PC-3 (cell line): ENCODE results near the gene SH3RF3. TPM values are rescaled to one million over a fixed set of nuclear protein-coding genes. Genes with fewer than 3 reads are reported as not detected.

ENCODE experiments used
- ATAC-seq: fragments of 200-7000 bp; cut with Tn5 transposase; 2 replicates; pipeline ENCODE4 v1.9.1; 2020; ENCODE audit warnings: mild to moderate bottlenecking, moderate library complexity
- BruUV-seq: library from RNA; stranded (reverse); fragments of 400-500 nt; replicated peaks from 2 replicates; lab custom pipeline; 2021; lab: Mats Ljungman, UMichigan
- CTCF ChIA-PET: fragments of 300-600 bp; sonication (Branson Sonifier 250); formaldehyde crosslinking; loops from one replicate; lab custom pipeline; 2022; ENCODE audit warnings: antibody characterized with exemption; lab: Charles Lee
- POLR2A ChIA-PET: fragments of 300-600 bp; sonication (Branson Sonifier 250); formaldehyde crosslinking; loops from one replicate; lab custom pipeline; 2022; ENCODE audit warnings: antibody characterized with exemption; ENCODE audit not compliant: unreplicated experiment; lab: Charles Lee
- DNase-seq: peaks from one replicate; pipeline ENCODE4 v3.0.0-alpha.2; 2015
- H2AFZ ChIP-seq: fragments of 300-600 bp; sonication (generic); 2 replicates; pipeline ENCODE4 v1.6.0; 2016; ENCODE audit warnings: antibody characterized with exemption, low read length
- H3F3A ChIP-seq: fragments of 300-600 bp; sonication (generic); one replicate; pipeline ENCODE4 v1.6.0; 2017; ENCODE audit warnings: antibody characterized with exemption, low read length, control low read depth, mild to moderate bottlenecking; ENCODE audit not compliant: unreplicated experiment
- H3K27ac ChIP-seq: fragments of 300-600 bp; sonication (generic); 2 replicates; pipeline ENCODE4 v1.5.1; 2016; ENCODE audit warnings: mild to moderate bottlenecking, low read length
- H3K27me3 ChIP-seq: fragments of 300-600 bp; sonication (generic); 2 replicates; pipeline ENCODE4 v1.6.1; 2016; ENCODE audit warnings: low read length, mixed read lengths
- H3K36me3 ChIP-seq: fragments of 300-600 bp; sonication (generic); 2 replicates; pipeline ENCODE4 v1.6.1; 2016; ENCODE audit warnings: low read depth, mixed run types, low read length, mixed read lengths
- H3K4me1 ChIP-seq: fragments of 300-600 bp; sonication (generic); 2 replicates; pipeline ENCODE4 v1.5.1; 2016; ENCODE audit warnings: low read length; ENCODE audit not compliant: insufficient read depth
- H3K4me2 ChIP-seq: fragments of 300-600 bp; sonication (generic); 2 replicates; pipeline ENCODE4 v1.6.0; 2016; ENCODE audit warnings: low read length
- H3K4me3 ChIP-seq: fragments of 300-600 bp; sonication (generic); 2 replicates; pipeline ENCODE4 v1.5.1; 2016; ENCODE audit warnings: mild to moderate bottlenecking, low read length, mixed read lengths
- H3K79me2 ChIP-seq: fragments of 300-600 bp; sonication (generic); 2 replicates; pipeline ENCODE4 v1.6.1; 2017; ENCODE audit warnings: low read length, mixed read lengths
- H3K9ac ChIP-seq: fragments of 300-600 bp; sonication (generic); 2 replicates; pipeline ENCODE4 v1.6.0; 2016; ENCODE audit warnings: mild to moderate bottlenecking, low read length
- H3K9me2 ChIP-seq: fragments of 300-600 bp; sonication (generic); replicated peaks from 2 replicates; pipeline ENCODE4 v1.6.1; 2016; ENCODE audit warnings: mixed run types, low read length, mixed read lengths
- H3K9me3 ChIP-seq: fragments of 300-600 bp; sonication (generic); 2 replicates; pipeline ENCODE4 v1.6.1; 2016; ENCODE audit warnings: low read length, mixed read lengths
- H4K20me1 ChIP-seq: fragments of 300-600 bp; sonication (generic); 2 replicates; pipeline ENCODE4 v1.6.1; 2016; ENCODE audit warnings: low read length, mixed read lengths
- CTCF ChIP-seq: fragments of 300-600 bp; sonication (generic); conservative IDR thresholded peaks from 2 replicates; pipeline ENCODE4 v1.5.1; 2017; ENCODE audit warnings: antibody characterized with exemption, low read depth, mild to moderate bottlenecking, low read length
- EZH2 ChIP-seq: fragments of 300-600 bp; sonication (generic); IDR thresholded peaks from one replicate; pipeline ENCODE4 v1.6.1; 2017; ENCODE audit warnings: antibody characterized with exemption, mild to moderate bottlenecking, low read length; ENCODE audit not compliant: unreplicated experiment
- EZH2phosphoT487 ChIP-seq: fragments of 300-600 bp; sonication (generic); IDR thresholded peaks from 2 replicates; pipeline ENCODE4 v1.6.1; 2018; ENCODE audit warnings: mild to moderate bottlenecking, antibody characterized with exemption, low read length, borderline replicate concordance
- intact Hi-C: fragments of 100-400 bp; cut with micrococcal nuclease; formaldehyde crosslinking; loops from 2 replicates; pipeline ENCODE4 v1.9.0; 2023
- total RNA-seq: library from RNA; depleted of rRNA; stranded (reverse); fragments of >200 nt; gene quantifications from 2 replicates; pipeline ENCODE4 v1.2.3, GENCODE V29; 2014

The SH3RF3 gene
- total RNA-seq, 1 experiment from 2014 or later = 11.7 TPM

GRCh38 chr2:109205447-109205846, 76.4 kb downstream of the SH3RF3 start:
- H2AFZ ChIP-seq = no peak overlapping the region
- no peaks in the 10 kb centered on the region for H3K9me2 ChIP-seq
- H3K4me3 ChIP-seq = no peak overlapping the region
- H3K27ac ChIP-seq = no peak overlapping the region
- H3K9ac ChIP-seq = no peak overlapping the region
- ChIA-PET CTCF (no interaction called here), POLR2A (no interaction called here)
- H3K79me2 ChIP-seq = peaks cover 47% of the 10 kb centered on the region
- peaks cover 30% of the 10 kb centered on the region for H3K4me1 ChIP-seq
- H3F3A ChIP-seq = peaks cover 5% of the 10 kb centered on the region
- no peaks in the 10 kb centered on the region for H4K20me1 ChIP-seq
- intact Hi-C loops = no loop called here
- no peaks in the 10 kb centered on the region for H3K9me3 ChIP-seq
- ATAC-seq = no peak
- BruUV-seq = no TSS peak
- H3K4me2 ChIP-seq = no peak overlapping the region
- TF ChIP-seq CTCF = no peak
- no peak for TF ChIP-seq EZH2phosphoT487
- no peak for TF ChIP-seq EZH2
- DNase-seq = no peak
- H3K36me3 ChIP-seq = no peaks in the 10 kb centered on the region
- H3K27me3 ChIP-seq = no peaks in the 10 kb centered on the region

GRCh38 chr2:109206569-109207146, 77.7 kb downstream of the SH3RF3 start:
- H3K4me2 ChIP-seq = no peak overlapping the region
- ChIA-PET POLR2A (interaction anchor here (0.5 kb wide), 1 partner anchor 22 kb away, joined by 6 read pairs; no protein-coding TSS in a partner anchor), CTCF (no interaction called here)
- H4K20me1 ChIP-seq = no peaks in the 10 kb centered on the region
- BruUV-seq = no TSS peak
- DNase-seq (no peak), ATAC-seq (no peak)
- no peak overlapping the region for H2AFZ ChIP-seq
- H3K9me3 ChIP-seq = no peaks in the 10 kb centered on the region
- no peak overlapping the region for H3K27ac ChIP-seq
- no peaks in the 10 kb centered on the region for H3K9me2 ChIP-seq
- H3F3A ChIP-seq = peaks cover 5% of the 10 kb centered on the region
- TF ChIP-seq EZH2phosphoT487 = no peak
- TF ChIP-seq CTCF = no peak
- TF ChIP-seq EZH2 = no peak
- H3K4me3 ChIP-seq = no peak overlapping the region
- H3K79me2 ChIP-seq = peaks cover 59% of the 10 kb centered on the region
- peaks cover 39% of the 10 kb centered on the region for H3K4me1 ChIP-seq
- no peaks in the 10 kb centered on the region for H3K36me3 ChIP-seq
- intact Hi-C loops = no loop called here
- no peak overlapping the region for H3K9ac ChIP-seq
- H3K27me3 ChIP-seq = no peaks in the 10 kb centered on the region

GRCh38 chr2:109207176-109207575, 78.2 kb downstream of the SH3RF3 start:
- H3F3A ChIP-seq = peaks cover 5% of the 10 kb centered on the region
- no peak overlapping the region for H3K9ac ChIP-seq
- ChIA-PET CTCF (no interaction called here), POLR2A (interaction anchor here (0.5 kb wide), 1 partner anchor 22 kb away, joined by 6 read pairs; no protein-coding TSS in a partner anchor)
- H3K4me2 ChIP-seq = no peak overlapping the region
- TF ChIP-seq CTCF = no peak
- TF ChIP-seq EZH2 = no peak
- TF ChIP-seq EZH2phosphoT487 = no peak
- BruUV-seq = no TSS peak
- peaks cover 39% of the 10 kb centered on the region for H3K4me1 ChIP-seq
- ATAC-seq = no peak
- H3K36me3 ChIP-seq = no peaks in the 10 kb centered on the region
- H2AFZ ChIP-seq = no peak overlapping the region
- no peak overlapping the region for H3K4me3 ChIP-seq
- peaks cover 64% of the 10 kb centered on the region for H3K79me2 ChIP-seq
- H3K27me3 ChIP-seq = no peaks in the 10 kb centered on the region
- intact Hi-C loops = no loop called here
- DNase-seq = no peak
- no peak overlapping the region for H3K27ac ChIP-seq
- H4K20me1 ChIP-seq = no peaks in the 10 kb centered on the region
- no peaks in the 10 kb centered on the region for H3K9me3 ChIP-seq
- H3K9me2 ChIP-seq = no peaks in the 10 kb centered on the region
